ENCODE measurements around the gene GRK6. TPM values are rescaled to one million over a fixed set of nuclear protein-coding genes. Genes with fewer than 3 reads are reported as not detected.

Gene GRK6
- total RNA-seq = 20.2 TPM
- long read RNA-seq, transcript GRK6-201 (16 exons, 2,939 nt) = major isoform, 38 of 66 reads
- long read RNA-seq, transcript GRK6-211 (16 exons, 2,571 nt) = minor isoform, 9 of 66 reads
- long read RNA-seq, transcript GRK6-206 (13 exons, 1,660 nt) = minor isoform, 5 of 66 reads
- long read RNA-seq, partial matches to known transcripts = 8 of 66 reads
- long read RNA-seq, other reads (novel, unspliced or antisense) = 6 of 66 reads

DNA sequence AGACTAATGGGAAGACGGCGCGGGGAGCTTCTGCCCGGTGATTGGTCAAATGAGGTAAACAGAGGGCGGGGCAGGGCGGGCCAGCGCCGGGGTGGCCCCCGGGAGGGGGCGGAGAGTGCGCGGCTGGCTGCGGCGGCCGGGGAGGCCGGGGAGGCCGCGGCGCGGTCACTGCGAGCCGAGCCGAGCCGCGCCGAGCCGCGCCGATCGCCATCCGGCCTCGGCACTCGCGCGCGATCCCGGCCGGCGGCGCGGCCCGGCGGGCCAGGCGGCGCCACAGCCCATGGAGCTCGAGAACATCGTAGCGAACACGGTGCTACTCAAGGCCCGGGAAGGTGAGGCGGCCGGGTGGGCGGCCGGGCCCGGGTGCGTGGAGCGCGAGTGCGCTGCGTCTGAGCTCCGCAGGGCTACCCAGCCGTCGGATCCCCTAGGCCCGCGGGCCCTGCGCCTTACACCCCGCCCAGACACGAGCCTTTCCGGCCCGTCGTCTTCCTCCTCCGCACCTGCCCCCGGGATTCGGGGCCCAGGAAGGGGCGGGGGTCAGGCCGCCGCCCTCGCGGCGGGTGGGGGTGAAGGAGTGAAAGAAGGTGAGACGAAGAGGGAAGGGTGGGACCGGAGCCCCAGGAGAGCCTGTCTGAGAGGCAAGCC is at the start of gene GRK6:
TSS of gene GRK6 (plus strand) at position 111 of the 645 bp plus-strand sequence. CDS start at position 281, 170 bp downstream.
- peak; percentile 80 for DNase-seq (ENCODE audit: low spot score)
- intact Hi-C loops (cut with DNase I) = loop anchor here (2.0 kb wide), 1 partner anchor 30 kb away; no protein-coding TSS in a partner anchor

DNA sequence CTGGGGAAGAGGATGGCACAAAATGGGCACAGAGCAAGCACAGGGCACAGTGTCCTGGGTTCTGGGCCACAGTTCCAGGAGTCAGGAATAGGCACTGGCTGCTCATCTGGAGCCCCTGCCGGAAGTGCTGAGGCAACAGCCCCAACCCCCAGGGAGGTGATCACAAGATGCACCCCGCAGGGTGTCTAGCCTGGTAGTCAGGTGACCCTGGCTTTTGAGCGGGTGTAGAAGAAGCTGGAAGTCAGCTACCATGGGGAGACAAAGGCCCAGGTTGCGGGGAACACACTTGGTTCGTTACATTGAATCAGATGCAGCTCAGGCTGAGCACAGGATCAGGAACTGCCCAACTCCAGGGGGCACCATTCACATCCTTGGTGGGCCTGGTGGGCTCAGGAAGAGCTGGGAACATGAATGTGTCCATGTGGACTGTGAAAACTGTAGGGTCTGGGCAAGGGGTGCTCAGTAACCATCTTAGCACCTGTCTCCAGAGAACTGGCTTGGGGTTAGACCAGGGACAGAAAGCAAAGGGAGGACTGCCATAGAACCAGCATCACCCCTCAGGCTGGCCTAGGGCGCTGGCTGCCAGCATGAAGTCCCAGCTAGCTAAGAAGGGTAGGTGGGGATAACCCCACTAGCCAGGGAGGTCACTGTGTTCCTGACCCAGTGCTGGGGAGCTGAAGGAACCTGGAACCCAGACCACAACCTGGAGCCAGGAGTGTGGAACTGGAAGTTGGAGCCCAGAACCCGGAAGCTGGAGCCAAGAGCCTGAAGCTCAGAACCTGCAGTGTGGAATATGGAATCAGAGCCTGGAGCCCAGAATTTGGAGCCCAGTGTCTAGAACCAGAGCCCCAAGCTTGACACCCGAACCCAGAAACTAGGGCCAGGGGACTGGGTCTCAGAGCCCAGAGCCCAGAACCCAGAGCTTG is 48.4 kb upstream of the GRK6 start:
- no peak for DNase-seq (ENCODE audit: low spot score)
- intact Hi-C loops (cut with DNase I) = no loop called here

GRCh38 chr5:177378884-177379883 is 47.3 kb upstream of the GRK6 start:
- DNase-seq (ENCODE audit: low spot score) = no peak
- intact Hi-C loops (cut with DNase I) = no loop called here

- intact Hi-C loops (cut with DNase I) = no loop called here
- no peak for DNase-seq (ENCODE audit: low spot score)
Observed at GRCh38 chr5:177380805-177381126, 45.7 kb upstream of the GRK6 start.

GRCh38 chr5:177382423-177383029 is 44.0 kb upstream of the GRK6 start:
- DNase-seq (ENCODE audit: low spot score) = peak; percentile 75

DNA sequence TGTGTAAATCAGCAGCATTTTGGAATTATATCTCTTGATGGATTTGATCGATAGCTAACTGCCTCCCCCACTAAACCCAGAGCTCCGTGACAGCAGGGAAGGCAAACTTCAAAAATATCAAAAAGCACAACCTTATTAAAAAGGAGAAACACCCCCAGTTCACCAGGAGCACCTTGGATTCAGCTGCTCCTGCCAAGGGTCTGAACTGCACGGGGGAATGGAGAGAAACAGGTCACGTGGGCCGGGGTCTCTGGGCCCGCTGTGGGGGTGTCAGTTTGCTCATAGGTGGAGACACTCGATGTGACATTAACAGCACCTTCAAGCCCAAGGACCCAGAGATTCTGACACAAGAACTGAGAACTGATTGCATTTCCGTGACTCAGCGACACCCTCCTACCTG is 43.3 kb upstream of the GRK6 start:
- DNase-seq (ENCODE audit: low spot score) = peak; percentile 46
- intact Hi-C loops (cut with DNase I) = no loop called here

More at GRCh38 chr5:177382423-177383029, 44.0 kb upstream of the GRK6 start:
- intact Hi-C loops (cut with DNase I) = no loop called here

- intact Hi-C loops (cut with DNase I) = no loop called here
Observed at GRCh38 chr5:177384134-177384533, 42.3 kb upstream of the GRK6 start, which contains the start of gene SLC34A1. Gene SLC34A1, plus strand, starts transcription at chr5:177384434. Its CDS starts 1,308 bp downstream, at chr5:177385742.

GRCh38 chr5:177385720-177386119 is 40.8 kb upstream of the GRK6 start:
- intact Hi-C loops (cut with DNase I) = no loop called here
- no peak for DNase-seq (ENCODE audit: low spot score)

More at GRCh38 chr5:177384134-177384533, 42.3 kb upstream of the GRK6 start, which contains the start of gene SLC34A1:
- DNase-seq (ENCODE audit: low spot score) = peak; percentile 17

DNA sequence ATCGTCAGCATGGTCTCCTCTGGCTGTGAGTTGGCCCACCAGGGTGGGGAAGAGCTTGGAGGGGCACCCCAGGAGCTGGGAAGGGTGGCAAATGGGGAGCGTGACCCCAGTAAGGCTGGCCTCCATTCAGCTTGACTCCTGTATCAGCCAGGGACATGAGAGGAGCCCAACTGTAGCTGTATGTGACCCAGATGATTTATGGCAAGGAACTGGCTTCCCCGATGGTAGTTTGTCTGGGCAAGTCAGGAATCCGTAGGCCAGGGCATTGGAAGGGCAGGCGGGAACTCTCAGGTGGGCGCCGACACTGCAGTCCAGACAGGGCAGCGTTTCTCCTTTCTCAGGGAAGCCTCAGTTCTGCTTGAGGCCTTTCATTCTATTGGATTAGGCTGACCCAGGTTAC is 39.9 kb upstream of the GRK6 start:
- DNase-seq (ENCODE audit: low spot score) = no peak
- intact Hi-C loops (cut with DNase I) = no loop called here

DNA sequence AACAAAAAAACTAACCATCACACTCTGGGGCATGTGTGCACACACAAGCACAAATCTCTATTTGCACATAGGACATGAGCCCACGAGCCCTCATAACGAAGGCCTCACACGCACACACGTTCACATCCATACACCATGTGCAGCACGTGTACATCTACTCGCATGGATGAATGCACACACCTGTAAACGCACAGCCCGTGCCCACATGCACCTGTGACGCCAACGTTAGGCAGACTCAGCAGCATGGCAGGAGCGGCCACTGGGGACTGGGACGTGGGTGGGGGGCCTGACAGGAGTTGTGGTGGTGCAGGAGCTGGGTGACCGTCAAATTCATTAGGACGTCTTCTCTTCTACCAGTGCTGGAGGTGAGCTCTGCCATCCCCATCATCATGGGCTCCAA is 39.1 kb upstream of the GRK6 start:
- intact Hi-C loops (cut with DNase I) = no loop called here
- no peak for DNase-seq (ENCODE audit: low spot score)

DNA sequence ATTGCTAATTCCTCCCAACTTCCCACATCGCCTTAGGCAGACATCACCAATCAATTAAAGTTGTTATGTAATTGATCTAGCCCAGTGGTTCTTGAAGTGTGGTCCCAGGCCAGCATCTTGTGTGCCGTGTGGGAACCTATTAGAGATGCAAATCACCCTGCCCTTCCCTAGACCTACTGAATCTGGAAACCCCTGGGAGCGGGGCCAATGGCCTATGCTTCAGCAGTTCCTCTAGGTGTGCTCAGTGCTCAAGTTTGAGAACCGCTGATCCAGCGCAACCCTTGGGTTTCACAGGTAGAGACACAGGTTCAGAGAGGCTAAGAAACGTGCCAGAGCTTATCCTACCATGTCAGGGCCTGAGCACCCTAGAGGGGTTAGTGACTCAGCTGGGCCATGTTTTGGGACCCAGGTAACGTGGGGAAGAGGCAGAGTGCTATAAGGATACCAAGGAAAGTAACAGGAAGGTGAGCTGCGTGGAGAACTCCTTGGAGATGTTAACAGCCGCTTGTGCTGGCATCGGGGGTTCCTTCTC is 37.9 kb upstream of the GRK6 start:
- intact Hi-C loops (cut with DNase I) = no loop called here
- DNase-seq (ENCODE audit: low spot score) = no peak

DNA sequence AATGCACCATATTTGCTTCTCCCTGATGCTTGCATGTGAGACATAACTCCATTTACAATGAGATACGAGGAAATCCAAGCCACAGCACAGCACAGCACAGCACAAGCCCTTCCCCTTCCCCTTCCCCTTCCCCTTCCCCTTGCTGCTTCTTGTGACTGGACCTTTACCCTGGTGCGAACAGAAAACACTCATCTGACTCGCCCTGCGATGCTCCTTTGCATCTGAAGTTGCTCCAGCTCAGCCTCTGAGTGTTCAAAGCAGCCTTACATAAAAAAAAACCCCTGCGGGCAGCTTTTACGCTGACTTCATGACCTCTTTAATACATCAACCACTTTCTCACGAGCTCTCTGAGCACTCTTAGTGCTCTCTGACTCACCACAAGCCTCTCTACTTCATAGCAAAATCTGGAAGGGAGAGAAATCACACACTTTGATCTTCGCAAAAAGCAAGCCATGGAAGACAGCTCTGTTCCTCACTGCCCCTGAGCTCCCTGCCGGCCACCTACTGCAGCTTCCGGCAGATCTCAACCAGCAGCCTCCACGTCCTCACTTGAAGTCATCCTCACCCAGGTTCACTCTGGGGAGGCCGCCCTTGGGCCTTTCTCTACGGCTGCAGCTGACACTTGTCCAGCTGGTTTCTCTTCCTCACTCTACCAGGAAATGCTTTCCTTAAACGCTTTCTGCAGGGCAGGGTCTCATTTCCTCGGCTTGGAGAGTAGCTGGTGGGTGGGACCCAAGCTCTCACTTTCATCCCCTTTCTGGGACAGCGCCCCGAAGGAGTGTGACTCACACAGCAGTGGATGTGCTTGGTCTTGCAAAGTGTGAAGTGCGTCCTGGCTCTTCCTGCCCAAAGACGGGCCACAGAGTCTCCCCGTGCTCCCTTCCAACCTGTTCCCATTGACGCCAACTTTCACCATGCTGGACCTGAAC is 37.0 kb upstream of the GRK6 start:
- intact Hi-C loops (cut with DNase I) = loop anchor here (1.0 to 5.0 kb wide), 3 partner anchors 65 to 111 kb away; no protein-coding TSS in a partner anchor
- no peak for DNase-seq (ENCODE audit: low spot score)

- DNase-seq (ENCODE audit: low spot score) = peak; percentile 90
- intact Hi-C loops (cut with DNase I) = loop anchor here (1.0 to 5.0 kb wide), 3 partner anchors 64 to 110 kb away; no protein-coding TSS in a partner anchor
Observed at GRCh38 chr5:177390363-177391300, 35.8 kb upstream of the GRK6 start.

DNA sequence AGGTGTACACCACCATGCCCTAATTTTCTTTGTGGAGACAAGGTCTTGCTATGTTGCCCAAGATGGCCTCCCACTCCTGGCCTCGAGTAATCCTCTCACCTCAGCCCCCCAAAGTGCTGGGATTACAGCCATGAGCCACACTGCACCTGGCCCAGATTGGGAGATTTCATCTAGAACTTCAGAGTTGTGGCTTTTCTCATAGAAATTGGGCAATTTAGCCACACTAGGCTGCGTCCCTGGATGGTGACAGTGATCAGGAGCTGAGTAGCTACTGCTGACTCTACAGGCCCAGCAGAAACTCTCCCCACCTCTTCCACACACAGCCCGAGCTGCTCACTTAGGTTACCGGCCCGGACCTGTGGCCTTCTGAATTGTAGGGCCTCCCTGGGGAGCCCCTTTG is 33.7 kb upstream of the GRK6 start:
- no peak for DNase-seq (ENCODE audit: low spot score)
- intact Hi-C loops (cut with DNase I) = loop anchor here (5.0 kb wide), 1 partner anchor 75 kb away; no protein-coding TSS in a partner anchor

DNA sequence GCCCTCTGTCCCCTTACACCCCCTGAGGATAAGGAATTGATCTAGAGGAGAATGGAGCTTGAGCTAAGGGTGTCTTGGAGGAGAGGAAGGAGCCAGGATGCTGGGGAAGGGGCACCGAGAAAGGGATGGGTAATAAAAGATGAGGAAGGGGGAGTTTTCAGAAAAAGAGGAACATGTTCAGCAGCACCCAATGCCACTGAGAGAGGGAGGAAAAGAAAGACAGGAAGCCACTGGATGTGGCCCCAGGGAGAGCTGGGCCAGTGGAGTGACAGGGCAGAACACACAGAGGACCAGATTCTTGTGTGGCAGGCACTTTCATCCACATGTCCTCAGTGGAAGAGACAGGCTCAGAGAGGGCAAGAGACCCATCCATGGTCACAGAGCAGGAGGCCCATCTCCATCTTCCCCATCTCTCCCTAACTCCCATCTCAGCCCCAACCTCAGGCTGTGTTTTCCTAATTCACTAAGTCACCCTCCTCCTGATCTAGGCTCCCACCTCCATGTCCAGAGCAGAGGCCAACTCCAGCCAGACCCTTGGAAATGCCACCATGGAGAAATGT is 33.2 kb upstream of the GRK6 start:
- no peak for DNase-seq (ENCODE audit: low spot score)
- intact Hi-C loops (cut with DNase I) = loop anchor here (5.0 kb wide), 1 partner anchor 76 kb away; no protein-coding TSS in a partner anchor

GRCh38 chr5:177393990-177394389 is 32.5 kb upstream of the GRK6 start:
- intact Hi-C loops (cut with DNase I) = loop anchor here (5.0 kb wide), 1 partner anchor 77 kb away; no protein-coding TSS in a partner anchor
- DNase-seq (ENCODE audit: low spot score) = no peak

All from cardiac septum (tissue), 1 donor.